ENCODE results near the gene SNAP91. TPM values are rescaled to one million over a fixed set of nuclear protein-coding genes. Genes with fewer than 3 reads are reported as not detected.
"Not testable (repeated sequence)": the region's sequence is repeated elsewhere in the genome, so short reads cannot be mapped to it uniquely, and the experiment has no call there.

The SNAP91 gene
- total RNA-seq, 2 experiments from 2014 or later, result not detected

- CTCF ChIA-PET, result no interaction called here
- intact Hi-C loops (cut with micrococcal nuclease), result no loop called here
- POLR2A ChIA-PET, result no interaction called here
- Mint-ChIP-seq H3K4me3 (no peak overlapping the region), H3K9me3 (no peaks in the 10 kb centered on the region), H3K4me1 (ENCODE audit: low read depth) (peaks cover 3% of the 10 kb centered on the region), H3K36me3 (peaks cover 2% of the 10 kb centered on the region), H3K27me3 (peaks cover 25% of the 10 kb centered on the region), H3K27ac (no peak overlapping the region)
- no peak for DNase-seq
Measured at GRCh38 chr6:83708546-83708969, 343 bp downstream of the SNAP91 start.

GRCh38 chr6:83707829-83708545 lies 914 bp downstream of the SNAP91 start:
- intact Hi-C loops (cut with micrococcal nuclease), result no loop called here
- H3K27me3 Mint-ChIP-seq, result peaks cover 25% of the 10 kb centered on the region
- H3K9me3 Mint-ChIP-seq, result no peaks in the 10 kb centered on the region
- ChIA-PET CTCF (no interaction called here), POLR2A (no interaction called here)
- peaks cover 2% of the 10 kb centered on the region for H3K36me3 Mint-ChIP-seq
- peaks cover 3% of the 10 kb centered on the region for H3K4me1 Mint-ChIP-seq (ENCODE audit: low read depth)
- H3K4me3 Mint-ChIP-seq, result no peak overlapping the region
- no peak for DNase-seq
- no peak overlapping the region for H3K27ac Mint-ChIP-seq

- ChIA-PET CTCF (interaction anchor here (0.5 kb wide), 1 partner anchor 694 kb away, joined by 3 read pairs; no protein-coding TSS in a partner anchor), POLR2A (no interaction called here)
- peaks cover 10% of the 10 kb centered on the region for H3K27me3 Mint-ChIP-seq
- H3K4me1 Mint-ChIP-seq (ENCODE audit: low read depth), result no peaks in the 10 kb centered on the region
- no peak overlapping the region for H3K27ac Mint-ChIP-seq
- DNase-seq, result no peak
- H3K9me3 Mint-ChIP-seq, result no peaks in the 10 kb centered on the region
- intact Hi-C loops (cut with micrococcal nuclease), result no loop called here
- no peaks in the 10 kb centered on the region for H3K36me3 Mint-ChIP-seq
- H3K4me3 Mint-ChIP-seq, result no peak overlapping the region
Measured at GRCh38 chr6:83702749-83703148, 6.2 kb downstream of the SNAP91 start.

DNA sequence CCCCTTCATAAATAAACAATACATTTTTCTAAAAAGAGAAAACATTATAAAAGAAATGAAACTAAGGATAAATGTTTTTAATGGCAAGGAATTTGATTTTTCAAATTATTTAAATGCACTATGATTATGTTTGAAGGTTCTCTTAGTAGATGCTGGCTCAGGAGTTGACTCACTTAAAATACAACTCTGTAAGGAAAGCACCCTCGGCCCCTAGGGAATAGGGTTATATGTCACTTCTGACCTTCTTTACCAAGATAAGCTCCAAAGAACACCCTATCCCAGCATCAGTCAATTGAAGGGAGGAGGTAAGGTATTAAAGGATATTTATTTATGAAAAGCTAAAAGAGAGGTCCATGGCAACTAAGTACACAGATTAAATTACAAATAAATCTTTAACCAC lies 6.8 kb downstream of the SNAP91 start:
- no peak overlapping the region for H3K27ac Mint-ChIP-seq
- no peaks in the 10 kb centered on the region for H3K9me3 Mint-ChIP-seq
- H3K27me3 Mint-ChIP-seq, result peaks cover 7% of the 10 kb centered on the region
- no peaks in the 10 kb centered on the region for H3K4me1 Mint-ChIP-seq (ENCODE audit: low read depth)
- no peak overlapping the region for H3K4me3 Mint-ChIP-seq
- intact Hi-C loops (cut with micrococcal nuclease), result no loop called here
- POLR2A ChIA-PET, result no interaction called here
- no peaks in the 10 kb centered on the region for H3K36me3 Mint-ChIP-seq
- DNase-seq, result no peak
- CTCF ChIA-PET, result no interaction called here

- H3K27ac Mint-ChIP-seq, result no peak overlapping the region
- no peaks in the 10 kb centered on the region for H3K4me1 Mint-ChIP-seq (ENCODE audit: low read depth)
- no peak for DNase-seq
- POLR2A ChIA-PET, result no interaction called here
- H3K36me3 Mint-ChIP-seq, result no peaks in the 10 kb centered on the region
- CTCF ChIA-PET, result no interaction called here
- peaks cover 2% of the 10 kb centered on the region for H3K9me3 Mint-ChIP-seq
- intact Hi-C loops (cut with micrococcal nuclease), result no loop called here
- H3K4me3 Mint-ChIP-seq, result no peak overlapping the region
- peaks cover under 1% of the 10 kb centered on the region for H3K27me3 Mint-ChIP-seq
Measured at GRCh38 chr6:83696674-83697073, 12.2 kb downstream of the SNAP91 start.

GRCh38 chr6:83685481-83685880 lies 23.4 kb downstream of the SNAP91 start:
- Mint-ChIP-seq H3K27me3 (no peaks in the 10 kb centered on the region), H3K36me3 (no peaks in the 10 kb centered on the region), H3K4me1 (ENCODE audit: low read depth) (no peaks in the 10 kb centered on the region), H3K9me3 (no peaks in the 10 kb centered on the region), H3K27ac (no peak overlapping the region), H3K4me3 (no peak overlapping the region)
- DNase-seq, result no peak
- POLR2A ChIA-PET, result interaction anchor here (0.6 kb wide), 1 partner anchor 237 kb away, joined by 3 read pairs; no protein-coding TSS in a partner anchor
- CTCF ChIA-PET, result no interaction called here
- intact Hi-C loops (cut with micrococcal nuclease), result no loop called here

- no peak overlapping the region for H3K4me3 Mint-ChIP-seq
- ChIA-PET POLR2A (no interaction called here), CTCF (no interaction called here)
- H3K27ac Mint-ChIP-seq, result no peak overlapping the region
- no peaks in the 10 kb centered on the region for H3K36me3 Mint-ChIP-seq
- H3K27me3 Mint-ChIP-seq, result no peaks in the 10 kb centered on the region
- no peak for DNase-seq
- no peaks in the 10 kb centered on the region for H3K9me3 Mint-ChIP-seq
- H3K4me1 Mint-ChIP-seq (ENCODE audit: low read depth), result no peaks in the 10 kb centered on the region
- intact Hi-C loops (cut with micrococcal nuclease), result no loop called here
Measured at GRCh38 chr6:83677791-83678190, 31.1 kb downstream of the SNAP91 start.

- intact Hi-C loops (cut with micrococcal nuclease), result no loop called here
- Mint-ChIP-seq H3K27ac (no peak overlapping the region), H3K4me3 (no peak overlapping the region), H3K9me3 (no peaks in the 10 kb centered on the region), H3K4me1 (ENCODE audit: low read depth) (no peaks in the 10 kb centered on the region), H3K36me3 (no peaks in the 10 kb centered on the region), H3K27me3 (no peaks in the 10 kb centered on the region)
- ChIA-PET POLR2A (no interaction called here), CTCF (no interaction called here)
- no peak for DNase-seq
Measured at GRCh38 chr6:83637953-83638352, 70.9 kb downstream of the SNAP91 start.

DNA sequence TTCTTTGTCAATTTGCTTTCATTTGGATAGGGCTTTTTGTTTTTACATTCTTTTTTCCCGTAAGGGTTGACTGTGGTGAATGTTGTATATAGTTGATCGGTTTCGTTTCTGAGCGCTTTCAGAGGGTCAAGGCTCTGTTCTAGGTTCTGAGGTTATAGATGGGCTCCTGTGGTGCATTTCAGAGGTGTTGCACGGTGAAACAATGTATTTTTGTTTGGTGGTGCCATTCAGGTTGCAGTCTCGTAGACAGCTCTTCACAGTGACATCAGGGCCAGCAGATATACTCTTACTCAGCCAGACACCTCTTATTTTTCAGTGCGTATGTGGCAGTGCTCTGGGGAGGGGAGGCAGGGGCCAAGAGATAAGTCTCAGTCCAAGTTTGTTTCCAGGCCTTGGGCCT lies 72.1 kb downstream of the SNAP91 start:
- Mint-ChIP-seq H3K4me1 (ENCODE audit: low read depth) (no peaks in the 10 kb centered on the region), H3K9me3 (no peaks in the 10 kb centered on the region), H3K4me3 (no peak overlapping the region), H3K36me3 (no peaks in the 10 kb centered on the region), H3K27me3 (no peaks in the 10 kb centered on the region), H3K27ac (no peak overlapping the region)
- ChIA-PET CTCF (no interaction called here), POLR2A (no interaction called here)
- DNase-seq, result no peak
- intact Hi-C loops (cut with micrococcal nuclease), result no loop called here

GRCh38 chr6:83633609-83634008 lies 75.3 kb downstream of the SNAP91 start:
- ChIA-PET POLR2A (no interaction called here), CTCF (no interaction called here)
- H3K9me3 Mint-ChIP-seq, result peaks cover 6% of the 10 kb centered on the region
- no peaks in the 10 kb centered on the region for H3K4me1 Mint-ChIP-seq (ENCODE audit: low read depth)
- H3K4me3 Mint-ChIP-seq, result no peak overlapping the region
- H3K27ac Mint-ChIP-seq, result no peak overlapping the region
- no peaks in the 10 kb centered on the region for H3K36me3 Mint-ChIP-seq
- no peaks in the 10 kb centered on the region for H3K27me3 Mint-ChIP-seq
- DNase-seq, result no peak
- intact Hi-C loops (cut with micrococcal nuclease), result no loop called here

- Mint-ChIP-seq H3K27me3 (no peaks in the 10 kb centered on the region), H3K36me3 (no peaks in the 10 kb centered on the region), H3K4me3 (no peak overlapping the region), H3K9me3 (peaks cover 6% of the 10 kb centered on the region), H3K4me1 (ENCODE audit: low read depth) (no peaks in the 10 kb centered on the region), H3K27ac (no peak overlapping the region)
- CTCF ChIA-PET, result no interaction called here
- POLR2A ChIA-PET, result no interaction called here
- intact Hi-C loops (cut with micrococcal nuclease), result no loop called here
- DNase-seq, result no peak
Measured at GRCh38 chr6:83633149-83633548, 75.8 kb downstream of the SNAP91 start.

GRCh38 chr6:83629908-83630307 lies 79.0 kb downstream of the SNAP91 start:
- CTCF ChIA-PET, H3K9me3 Mint-ChIP-seq, H3K27ac Mint-ChIP-seq: not testable (repeated sequence)

More at GRCh38 chr6:83629908-83630307, 79.0 kb downstream of the SNAP91 start:
- H3K27me3 Mint-ChIP-seq; POLR2A ChIA-PET; DNase-seq; H3K36me3 Mint-ChIP-seq; H3K4me1 Mint-ChIP-seq (ENCODE audit: low read depth); H3K4me3 Mint-ChIP-seq; intact Hi-C loops (cut with micrococcal nuclease): not testable (repeated sequence)

Measured in activated CD4-positive, alpha-beta memory T cell treated with anti-CD3 and anti-CD28 coated beads for 36 hours (primary cell).